Measurements from ENCODE around the gene CAPN15. TPM values are rescaled to one million over a fixed set of nuclear protein-coding genes. Genes with fewer than 3 reads are reported as not detected.

Gene CAPN15
- total and polyA plus RNA-seq, 7 experiments from 2014 or later: 3.2 to 89.8 (median 52.8) TPM

- Mint-ChIP-seq H3K27me3 (no peaks in the 10 kb centered on the region), H3K36me3 (peaks cover 0 to 11% (median 0%) of the 10 kb centered on the region in 5 donors), H3K27ac (no peak overlapping the region), H3K4me3 (no peak overlapping the region), H3K4me1 (peaks cover 0 to 8% (median 0%) of the 10 kb centered on the region in 7 donors), H3K9me3 (no peaks in the 10 kb centered on the region)
- H3K27me3 ChIP-seq (ENCODE audit: control insufficient read depth in 2 of 2, insufficient read depth in 2 of 2, low read length in 2 of 2): no peaks in the 10 kb centered on the region
- DNase-seq: no peak
- no peaks in the 10 kb centered on the region for H3K4me1 ChIP-seq (ENCODE audit: control insufficient read depth in 2 of 2, insufficient read depth in 2 of 2, low read length in 2 of 2)
- no peaks in the 10 kb centered on the region for H3K9me3 ChIP-seq (ENCODE audit: control insufficient read depth in 2 of 3, low read length in 3 of 3)
- ChIA-PET CTCF (no interaction called here), POLR2A (no interaction called here)
- ATAC-seq: no peak
- peaks cover 0 to 19% (median 0%) of the 10 kb centered on the region in 3 experiments for H3K36me3 ChIP-seq (ENCODE audit: control insufficient read depth in 2 of 3, insufficient read depth in 3 of 3, low read length in 3 of 3)
- H3K27ac ChIP-seq (ENCODE audit: low read depth, low read length): no peak overlapping the region
- H3K4me3 ChIP-seq (ENCODE audit: low read length): no peak overlapping the region
- intact Hi-C loops (cut with micrococcal nuclease): no loop called here
These were observed 16.0 kb downstream of the CAPN15 start for GRCh38 chr16:543301-544164.

- ChIA-PET CTCF (no interaction called here), POLR2A (no interaction called here)
- Histone ChIP-seq H3K4me3 (ENCODE audit: low read length) (no peak overlapping the region), H3K27ac (ENCODE audit: low read depth, low read length) (no peak overlapping the region), H3K36me3 (ENCODE audit: control insufficient read depth in 2 of 3, insufficient read depth in 3 of 3, low read length in 3 of 3) (peaks cover 0 to 17% (median 0%) of the 10 kb centered on the region in 3 experiments), H3K9me3 (ENCODE audit: control insufficient read depth in 2 of 3, low read length in 3 of 3) (no peaks in the 10 kb centered on the region), H3K27me3 (ENCODE audit: control insufficient read depth in 2 of 2, insufficient read depth in 2 of 2, low read length in 2 of 2) (no peaks in the 10 kb centered on the region), H3K4me1 (ENCODE audit: control insufficient read depth in 2 of 2, insufficient read depth in 2 of 2, low read length in 2 of 2) (no peaks in the 10 kb centered on the region)
- H3K4me3 Mint-ChIP-seq: no peak overlapping the region
- no peak for ATAC-seq
- no peak overlapping the region for H3K27ac Mint-ChIP-seq
- no peaks in the 10 kb centered on the region for H3K9me3 Mint-ChIP-seq
- peaks cover 0 to 8% (median 0%) of the 10 kb centered on the region in 5 donors for H3K36me3 Mint-ChIP-seq
- intact Hi-C loops (cut with micrococcal nuclease): no loop called here
- H3K4me1 Mint-ChIP-seq: peaks cover 0 to 5% (median 0%) of the 10 kb centered on the region in 7 donors
- H3K27me3 Mint-ChIP-seq: no peaks in the 10 kb centered on the region
- no peak for DNase-seq
These were observed 17.0 kb downstream of the CAPN15 start for GRCh38 chr16:544517-544916.

- H3K27me3 Mint-ChIP-seq: no peaks in the 10 kb centered on the region
- H3K9me3 ChIP-seq (ENCODE audit: control insufficient read depth in 2 of 3, low read length in 3 of 3): no peaks in the 10 kb centered on the region
- intact Hi-C loops (cut with micrococcal nuclease): no loop called here
- DNase-seq: peak in 8 of 9 donors; percentile 18 to 56 (median 48)
- no peak overlapping the region for H3K4me3 ChIP-seq (ENCODE audit: low read length)
- no peak overlapping the region for H3K27ac Mint-ChIP-seq
- H3K27me3 ChIP-seq (ENCODE audit: control insufficient read depth in 2 of 2, insufficient read depth in 2 of 2, low read length in 2 of 2): no peaks in the 10 kb centered on the region
- H3K9me3 Mint-ChIP-seq: no peaks in the 10 kb centered on the region
- H3K36me3 Mint-ChIP-seq: peaks cover 0 to 7% (median 0%) of the 10 kb centered on the region in 5 donors
- ATAC-seq: peak; percentile 84
- POLR2A ChIA-PET: no interaction called here
- peak overlapping the region in 3 of 10 donors; percentile 30 to 60 (median 49) for H3K4me3 Mint-ChIP-seq
- H3K4me1 Mint-ChIP-seq: peaks cover 0 to 5% (median 0%) of the 10 kb centered on the region in 7 donors
- no peaks in the 10 kb centered on the region for H3K4me1 ChIP-seq (ENCODE audit: control insufficient read depth in 2 of 2, insufficient read depth in 2 of 2, low read length in 2 of 2)
- H3K36me3 ChIP-seq (ENCODE audit: control insufficient read depth in 2 of 3, insufficient read depth in 3 of 3, low read length in 3 of 3): peaks cover 0 to 22% (median 0%) of the 10 kb centered on the region in 3 experiments
- H3K27ac ChIP-seq (ENCODE audit: low read depth, low read length): no peak overlapping the region
- CTCF ChIA-PET: no interaction called here
These were observed 19.6 kb downstream of the CAPN15 start for GRCh38 chr16:546909-547770.

GRCh38 chr16:548586-548985 lies 21.1 kb downstream of the CAPN15 start:
- Mint-ChIP-seq H3K27me3 (no peaks in the 10 kb centered on the region), H3K4me1 (peaks cover 0 to 5% (median 0%) of the 10 kb centered on the region in 7 donors), H3K36me3 (peaks cover 0 to 3% (median 0%) of the 10 kb centered on the region in 5 donors), H3K4me3 (peak overlapping the region in 1 of 10 donors; percentile 28), H3K27ac (no peak overlapping the region), H3K9me3 (no peaks in the 10 kb centered on the region)
- Histone ChIP-seq H3K36me3 (ENCODE audit: control insufficient read depth in 2 of 3, insufficient read depth in 3 of 3, low read length in 3 of 3) (peaks cover 0 to 28% (median 0%) of the 10 kb centered on the region in 3 experiments), H3K27ac (ENCODE audit: low read depth, low read length) (no peak overlapping the region), H3K27me3 (ENCODE audit: control insufficient read depth in 2 of 2, insufficient read depth in 2 of 2, low read length in 2 of 2) (no peaks in the 10 kb centered on the region), H3K4me1 (ENCODE audit: control insufficient read depth in 2 of 2, insufficient read depth in 2 of 2, low read length in 2 of 2) (no peaks in the 10 kb centered on the region), H3K9me3 (ENCODE audit: control insufficient read depth in 2 of 3, low read length in 3 of 3) (no peaks in the 10 kb centered on the region), H3K4me3 (ENCODE audit: low read length) (no peak overlapping the region)
- intact Hi-C loops (cut with micrococcal nuclease): no loop called here
- DNase-seq: no peak
- ATAC-seq: no peak
- POLR2A ChIA-PET: no interaction called here
- CTCF ChIA-PET: no interaction called here

GRCh38 chr16:549544-550263 lies 22.2 kb downstream of the CAPN15 start:
- no peak for ATAC-seq
- intact Hi-C loops (cut with micrococcal nuclease): no loop called here
- Mint-ChIP-seq H3K4me3 (no peak overlapping the region), H3K27ac (no peak overlapping the region), H3K36me3 (peaks cover 0 to 3% (median 0%) of the 10 kb centered on the region in 5 donors), H3K4me1 (peaks cover 0 to 5% (median 0%) of the 10 kb centered on the region in 7 donors), H3K27me3 (no peaks in the 10 kb centered on the region), H3K9me3 (no peaks in the 10 kb centered on the region)
- H3K4me3 ChIP-seq (ENCODE audit: low read length): no peak overlapping the region
- H3K27ac ChIP-seq (ENCODE audit: low read depth, low read length): no peak overlapping the region
- H3K27me3 ChIP-seq (ENCODE audit: control insufficient read depth in 2 of 2, insufficient read depth in 2 of 2, low read length in 2 of 2): no peaks in the 10 kb centered on the region
- ChIA-PET POLR2A (no interaction called here), CTCF (no interaction called here)
- no peaks in the 10 kb centered on the region for H3K4me1 ChIP-seq (ENCODE audit: control insufficient read depth in 2 of 2, insufficient read depth in 2 of 2, low read length in 2 of 2)
- no peaks in the 10 kb centered on the region for H3K9me3 ChIP-seq (ENCODE audit: control insufficient read depth in 2 of 3, low read length in 3 of 3)
- DNase-seq: no peak
- H3K36me3 ChIP-seq (ENCODE audit: control insufficient read depth in 2 of 3, insufficient read depth in 3 of 3, low read length in 3 of 3): peaks cover 0 to 33% (median 0%) of the 10 kb centered on the region in 3 experiments

GRCh38 chr16:551210-551609 lies 23.7 kb downstream of the CAPN15 start:
- no peaks in the 10 kb centered on the region for H3K9me3 ChIP-seq (ENCODE audit: control insufficient read depth in 2 of 3, low read length in 3 of 3)
- Mint-ChIP-seq H3K4me3 (no peak overlapping the region), H3K27ac (no peak overlapping the region), H3K36me3 (no peaks in the 10 kb centered on the region), H3K9me3 (no peaks in the 10 kb centered on the region), H3K4me1 (no peaks in the 10 kb centered on the region), H3K27me3 (no peaks in the 10 kb centered on the region)
- H3K4me3 ChIP-seq (ENCODE audit: low read length): no peak overlapping the region
- no peaks in the 10 kb centered on the region for H3K27me3 ChIP-seq (ENCODE audit: control insufficient read depth in 2 of 2, insufficient read depth in 2 of 2, low read length in 2 of 2)
- H3K27ac ChIP-seq (ENCODE audit: low read depth, low read length): no peak overlapping the region
- POLR2A ChIA-PET: no interaction called here
- H3K36me3 ChIP-seq (ENCODE audit: control insufficient read depth in 2 of 3, insufficient read depth in 3 of 3, low read length in 3 of 3): peaks cover 0 to 33% (median 0%) of the 10 kb centered on the region in 3 experiments
- ATAC-seq: no peak
- no peak for DNase-seq
- intact Hi-C loops (cut with micrococcal nuclease): no loop called here
- CTCF ChIA-PET: no interaction called here
- H3K4me1 ChIP-seq (ENCODE audit: control insufficient read depth in 2 of 2, insufficient read depth in 2 of 2, low read length in 2 of 2): no peaks in the 10 kb centered on the region

All from naive thymus-derived CD4-positive, alpha-beta T cell (primary cell).